DMS 273 treated with DMSO at 0.1 percent for 48 hours (cell line): ENCODE data around the gene TP53BP2.
"Not testable (repeated sequence)": the region's sequence is repeated elsewhere in the genome, so short reads cannot be mapped to it uniquely, and the experiment has no call there.

ENCODE experiments used
- DNase-seq: peaks from one replicate; lab custom pipeline; 2025; lab: John Stamatoyannopoulos, UW

The TP53BP2 gene

GRCh38 chr1:223739366-223740037 lies 106.2 kb downstream of the TP53BP2 start:
- no peak for DNase-seq

GRCh38 chr1:223738465-223739365 lies 107.0 kb downstream of the TP53BP2 start:
- DNase-seq: no peak

- DNase-seq: no peak
Measured at GRCh38 chr1:223737342-223737741, 108.4 kb downstream of the TP53BP2 start.

GRCh38 chr1:223736638-223737037 lies 109.1 kb downstream of the TP53BP2 start:
- not testable (repeated sequence) for DNase-seq

GRCh38 chr1:223733898-223734852 lies 111.6 kb downstream of the TP53BP2 start:
- DNase-seq: no peak

GRCh38 chr1:223732993-223733798 lies 112.6 kb downstream of the TP53BP2 start:
- DNase-seq: no peak

- DNase-seq: no peak
Measured at GRCh38 chr1:223731133-223731770, 114.5 kb downstream of the TP53BP2 start.

GRCh38 chr1:223730479-223731132 lies 115.1 kb downstream of the TP53BP2 start:
- DNase-seq: no peak

GRCh38 chr1:223729906-223730305 lies 115.8 kb downstream of the TP53BP2 start:
- DNase-seq: no peak
